HG03108 (cell line): Measurements from ENCODE around the gene SZT2.
"Not testable (repeated sequence)": the region's sequence is repeated elsewhere in the genome, so short reads cannot be mapped to it uniquely, and the experiment has no call there.

Experiments
- ATAC-seq: cut with Tn5 transposase; IDR thresholded peaks from one replicate; pipeline ENCODE4 v1.9.1; 2021; ENCODE audit warnings: moderate library complexity; ENCODE audit not compliant: unreplicated experiment

Gene SZT2

GRCh38 chr1:43451701-43452532 is 62.2 kb downstream of the SZT2 start:
- no peak for ATAC-seq

GRCh38 chr1:43452789-43453441 is 63.2 kb downstream of the SZT2 start:
- no peak for ATAC-seq

GRCh38 chr1:43453442-43454269 is 64.0 kb downstream of the SZT2 start, which contains the start of gene HYI:
Gene HYI (minus strand): TSS chr1:43453931. CDS start chr1:43453793, 138 bp downstream.
- ATAC-seq, result no peak

GRCh38 chr1:43454270-43455011 is 64.7 kb downstream of the SZT2 start:
- no peak for ATAC-seq

GRCh38 chr1:43455213-43455889 is 65.7 kb downstream of the SZT2 start:
- no peak for ATAC-seq

GRCh38 chr1:43458379-43458778 is 68.7 kb downstream of the SZT2 start:
- ATAC-seq, result not testable (repeated sequence)

- no peak for ATAC-seq
Observed at GRCh38 chr1:43460988-43461693, 71.4 kb downstream of the SZT2 start.

GRCh38 chr1:43463479-43463878 is 73.8 kb downstream of the SZT2 start:
- no peak for ATAC-seq

GRCh38 chr1:43464681-43465504 is 75.2 kb downstream of the SZT2 start:
- no peak for ATAC-seq

GRCh38 chr1:43465505-43466067 is 75.9 kb downstream of the SZT2 start:
- no peak for ATAC-seq

- ATAC-seq, result no peak
Observed at GRCh38 chr1:43466403-43466802, 76.7 kb downstream of the SZT2 start.

GRCh38 chr1:43468414-43468813 is 78.7 kb downstream of the SZT2 start:
- ATAC-seq, result no peak

GRCh38 chr1:43469932-43470331 is 80.2 kb downstream of the SZT2 start:
- ATAC-seq, result no peak

GRCh38 chr1:43472087-43472462 is 82.4 kb downstream of the SZT2 start:
- ATAC-seq, result no peak

GRCh38 chr1:43472463-43473151 is 82.9 kb downstream of the SZT2 start:
- not testable (repeated sequence) for ATAC-seq

GRCh38 chr1:43473463-43473862 is 83.8 kb downstream of the SZT2 start:
- ATAC-seq, result no peak

GRCh38 chr1:43475611-43476401 is 86.1 kb downstream of the SZT2 start:
- not testable (repeated sequence) for ATAC-seq
